Mammary epithelial cell (primary cell): Measurements from ENCODE around the gene KAZN.

ENCODE experiments used
- CTCF ChIP-seq, 2 donors: IDR thresholded peaks in 1 of 2; conservative IDR thresholded peaks in 1 of 2; 2 replicates each; pipeline ENCODE4 v1.5.1; 2011 to 2012; ENCODE audit warnings: inconsistent platforms in 2 of 2, low read length in 2 of 2, mild to moderate bottlenecking in 2 of 2, control low read depth in 1 of 2, low read depth in 1 of 2; ENCODE audit not compliant: insufficient read depth in 1 of 2; ENCODE audit errors: extremely low read depth in 1 of 2
- EZH2 ChIP-seq: IDR thresholded peaks from 2 replicates; pipeline ENCODE4 v1.6.1; 2012; ENCODE audit warnings: low read length, inconsistent platforms, borderline replicate concordance

- TF ChIP-seq CTCF (conservative IDR thresholded peaks at IDR 0.05 in 1 of 2, IDR thresholded peaks at IDR 0.05 in 1 of 2; ENCODE audit: extremely low read depth in 1 of 2, insufficient read depth in 1 of 2, low read depth in 1 of 2, low read length in 2 of 2), result no peak
- no peak for TF ChIP-seq EZH2
These were observed 298.6 kb downstream of the KAZN start for GRCh38 chr1:14897080-14897449.
